Measurements from ENCODE around the gene KLHL18. TPM values are rescaled to one million over a fixed set of nuclear protein-coding genes. Genes with fewer than 3 reads are reported as not detected.
"Not testable (repeated sequence)": the region's sequence is repeated elsewhere in the genome, so short reads cannot be mapped to it uniquely, and the experiment has no call there.

Gene KLHL18
- total RNA-seq, 2 experiments from 2014 or later, result 21.2 to 23.7 TPM

- ChIA-PET CTCF (interaction anchor here (0.6 kb wide), 1 partner anchor 22 kb away, joined by 3 read pairs; no protein-coding TSS in a partner anchor), POLR2A (no interaction called here)
- H3K36me3 Mint-ChIP-seq, result peaks cover 12% of the 10 kb centered on the region
- no peaks in the 10 kb centered on the region for H3K9me3 Mint-ChIP-seq
- H3K27ac Mint-ChIP-seq, result no peak overlapping the region
- H3K4me1 Mint-ChIP-seq (ENCODE audit: low read depth), result peaks cover 24% of the 10 kb centered on the region
- no peaks in the 10 kb centered on the region for H3K27me3 Mint-ChIP-seq
- intact Hi-C loops (cut with micrococcal nuclease), result no loop called here
- no peak for DNase-seq
- H3K4me3 Mint-ChIP-seq, result no peak overlapping the region
Observed at GRCh38 chr3:47298439-47298838, 15.7 kb downstream of the KLHL18 start.

- peaks cover 14% of the 10 kb centered on the region for H3K36me3 Mint-ChIP-seq
- DNase-seq, result no peak
- peaks cover 19% of the 10 kb centered on the region for H3K4me1 Mint-ChIP-seq (ENCODE audit: low read depth)
- CTCF ChIA-PET, result no interaction called here
- POLR2A ChIA-PET, result no interaction called here
- no peaks in the 10 kb centered on the region for H3K27me3 Mint-ChIP-seq
- no peak overlapping the region for H3K4me3 Mint-ChIP-seq
- intact Hi-C loops (cut with micrococcal nuclease), result no loop called here
- H3K9me3 Mint-ChIP-seq, result no peaks in the 10 kb centered on the region
- no peak overlapping the region for H3K27ac Mint-ChIP-seq
Observed at GRCh38 chr3:47299381-47300318, 16.9 kb downstream of the KLHL18 start.

- no peak overlapping the region for H3K27ac Mint-ChIP-seq
- POLR2A ChIA-PET, result no interaction called here
- peaks cover 15% of the 10 kb centered on the region for H3K36me3 Mint-ChIP-seq
- H3K27me3 Mint-ChIP-seq, result no peaks in the 10 kb centered on the region
- CTCF ChIA-PET, result no interaction called here
- H3K4me1 Mint-ChIP-seq (ENCODE audit: low read depth), result peaks cover 18% of the 10 kb centered on the region
- intact Hi-C loops (cut with micrococcal nuclease), result no loop called here
- no peaks in the 10 kb centered on the region for H3K9me3 Mint-ChIP-seq
- no peak overlapping the region for H3K4me3 Mint-ChIP-seq
- no peak for DNase-seq
Observed at GRCh38 chr3:47301456-47301855, 18.7 kb downstream of the KLHL18 start.

- peaks cover 22% of the 10 kb centered on the region for H3K36me3 Mint-ChIP-seq
- no peaks in the 10 kb centered on the region for H3K9me3 Mint-ChIP-seq
- CTCF ChIA-PET, result no interaction called here
Observed at GRCh38 chr3:47306022-47306421, 23.3 kb downstream of the KLHL18 start.

DNA sequence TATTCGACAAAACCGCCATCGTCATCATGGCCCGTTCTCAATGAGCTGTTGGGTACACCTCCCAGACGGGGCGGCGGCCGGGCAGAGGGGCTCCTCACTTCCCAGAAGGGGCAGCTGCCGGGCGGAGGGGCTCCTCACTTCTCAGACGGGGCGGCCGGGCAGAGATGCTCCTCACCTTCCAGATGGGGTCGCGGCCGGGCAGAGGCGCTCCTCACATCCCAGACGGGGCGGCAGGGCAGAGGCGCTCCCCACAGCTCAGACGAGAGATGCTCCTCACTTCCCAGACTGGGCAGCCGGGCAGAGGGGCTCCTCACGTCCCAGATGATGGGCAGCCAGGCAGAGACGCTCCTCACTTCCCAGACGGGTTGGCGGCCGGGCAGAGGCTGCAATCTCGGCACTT lies 26.5 kb downstream of the KLHL18 start:
- H3K27ac Mint-ChIP-seq; H3K9me3 Mint-ChIP-seq; POLR2A ChIA-PET; intact Hi-C loops (cut with micrococcal nuclease); DNase-seq; CTCF ChIA-PET; H3K27me3 Mint-ChIP-seq; H3K4me3 Mint-ChIP-seq: not testable (repeated sequence)
- Mint-ChIP-seq H3K4me1 (ENCODE audit: low read depth) (peaks cover 18% of the 10 kb centered on the region), H3K36me3 (peaks cover 12% of the 10 kb centered on the region)

More at GRCh38 chr3:47306022-47306421, 23.3 kb downstream of the KLHL18 start:
- Mint-ChIP-seq H3K4me1 (ENCODE audit: low read depth) (peaks cover 8% of the 10 kb centered on the region), H3K4me3 (no peak overlapping the region), H3K27me3 (no peaks in the 10 kb centered on the region), H3K27ac (no peak overlapping the region)
- POLR2A ChIA-PET, result no interaction called here
- intact Hi-C loops (cut with micrococcal nuclease), result no loop called here
- no peak for DNase-seq

- no peak overlapping the region for H3K27ac Mint-ChIP-seq
- no peak overlapping the region for H3K4me3 Mint-ChIP-seq
- intact Hi-C loops (cut with micrococcal nuclease), result no loop called here
- H3K27me3 Mint-ChIP-seq, result no peaks in the 10 kb centered on the region
- ChIA-PET CTCF (interaction anchor here (1.3 kb wide), 1 partner anchor 14 kb away, joined by 5 read pairs; no protein-coding TSS in a partner anchor), POLR2A (interaction anchor here (0.7 kb wide), 1 partner anchor 276 kb away, joined by 5 read pairs; no protein-coding TSS in a partner anchor)
- no peaks in the 10 kb centered on the region for H3K9me3 Mint-ChIP-seq
- peaks cover 8% of the 10 kb centered on the region for H3K36me3 Mint-ChIP-seq
- no peak for DNase-seq
- peaks cover 25% of the 10 kb centered on the region for H3K4me1 Mint-ChIP-seq (ENCODE audit: low read depth)
Observed at GRCh38 chr3:47310391-47310790, 27.6 kb downstream of the KLHL18 start.

DNA sequence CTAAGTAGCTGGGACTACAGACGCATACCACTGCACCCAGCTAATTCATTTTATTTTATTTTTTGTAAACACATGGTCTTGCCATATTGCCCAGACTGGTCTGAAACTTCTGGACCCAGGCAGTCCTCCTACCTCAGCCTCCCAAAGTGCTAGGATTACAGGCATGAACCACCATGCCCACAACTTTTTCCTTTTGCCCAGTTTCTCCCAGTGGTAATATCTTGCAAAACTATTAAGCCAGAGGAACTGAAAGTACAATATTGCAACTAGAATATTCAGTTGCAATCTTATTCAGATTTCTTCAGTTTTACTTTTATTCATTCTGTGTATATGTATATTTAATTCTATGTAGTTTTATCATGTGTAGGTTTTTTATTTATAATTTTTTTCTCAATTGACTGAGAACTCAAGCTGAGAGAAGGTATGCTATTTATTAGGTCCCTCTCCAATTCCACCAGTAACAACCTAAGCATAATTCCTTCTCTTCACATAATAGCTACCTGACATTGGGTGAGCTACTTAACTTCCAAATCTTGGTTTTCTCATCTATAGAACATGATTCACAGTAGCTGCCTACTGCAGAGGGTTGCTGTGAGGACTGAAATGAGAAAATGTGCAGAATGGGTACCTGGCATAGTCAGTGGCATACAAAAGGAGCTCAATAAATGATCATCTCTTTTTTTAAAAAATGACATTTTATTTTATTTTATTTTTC lies 30.8 kb downstream of the KLHL18 start:
- intact Hi-C loops (cut with micrococcal nuclease), result no loop called here
- H3K27me3 Mint-ChIP-seq, result no peaks in the 10 kb centered on the region
- ChIA-PET POLR2A (interaction anchor here (1.5 kb wide), 2 partner anchors 67 to 354 kb away, joined by 3 read pairs; no protein-coding TSS in a partner anchor), CTCF (interaction anchor here (0.6 to 3.7 kb wide), 7 partner anchors 10 to 1456 kb away, joined by 3 to 19 read pairs (median 3); no protein-coding TSS in a partner anchor)
- H3K27ac Mint-ChIP-seq, result no peak overlapping the region
- peaks cover 19% of the 10 kb centered on the region for H3K4me1 Mint-ChIP-seq (ENCODE audit: low read depth)
- H3K4me3 Mint-ChIP-seq, result no peak overlapping the region
- H3K36me3 Mint-ChIP-seq, result peaks cover 8% of the 10 kb centered on the region
- DNase-seq, result no peak
- no peaks in the 10 kb centered on the region for H3K9me3 Mint-ChIP-seq

- Mint-ChIP-seq H3K4me1 (ENCODE audit: low read depth) (peaks cover 19% of the 10 kb centered on the region), H3K27ac (no peak overlapping the region), H3K4me3 (no peak overlapping the region), H3K9me3 (no peaks in the 10 kb centered on the region), H3K36me3 (peaks cover 5% of the 10 kb centered on the region), H3K27me3 (no peaks in the 10 kb centered on the region)
- intact Hi-C loops (cut with micrococcal nuclease), result no loop called here
- ChIA-PET CTCF (interaction anchor here (0.6 to 3.7 kb wide), 7 partner anchors 9 to 1456 kb away, joined by 3 to 19 read pairs (median 3); no protein-coding TSS in a partner anchor), POLR2A (interaction anchor here (1.5 kb wide), 2 partner anchors 66 to 355 kb away, joined by 3 read pairs; no protein-coding TSS in a partner anchor)
- DNase-seq, result no peak
Observed at GRCh38 chr3:47314056-47314764, 31.5 kb downstream of the KLHL18 start.

DNA sequence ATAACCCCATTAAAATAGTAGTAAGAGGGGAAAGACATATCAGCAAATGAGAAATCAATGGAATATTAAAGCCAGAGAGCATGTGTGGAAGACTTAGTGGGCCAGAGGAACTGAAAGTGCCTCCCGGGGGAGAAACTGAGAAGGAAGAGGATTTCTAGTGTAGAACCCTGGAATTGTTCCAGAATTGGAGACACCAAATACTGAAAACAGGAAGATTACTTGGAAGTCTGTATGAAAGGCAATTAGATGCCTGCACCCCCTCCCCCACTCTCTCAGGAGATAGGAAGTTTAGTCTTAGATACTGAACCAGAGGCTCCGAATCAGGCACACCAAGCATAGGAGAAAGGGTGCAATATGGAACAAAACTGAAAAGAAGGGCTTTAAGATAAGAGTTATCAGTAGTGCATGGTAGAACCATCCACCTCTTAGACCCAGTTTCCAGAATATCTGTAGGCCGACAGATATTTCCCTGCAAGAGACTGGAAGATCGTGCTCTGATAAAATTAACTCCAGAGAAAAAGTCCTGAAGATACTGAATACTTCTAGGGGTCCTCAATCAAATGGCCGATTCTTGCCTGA lies 32.4 kb downstream of the KLHL18 start:
- DNase-seq, result no peak
- Mint-ChIP-seq H3K36me3 (peaks cover 4% of the 10 kb centered on the region), H3K9me3 (no peaks in the 10 kb centered on the region), H3K27ac (no peak overlapping the region), H3K27me3 (no peaks in the 10 kb centered on the region), H3K4me1 (ENCODE audit: low read depth) (peaks cover 19% of the 10 kb centered on the region), H3K4me3 (no peak overlapping the region)
- POLR2A ChIA-PET, result interaction anchor here (1.5 kb wide), 1 partner anchor 65 kb away, joined by 3 read pairs; no protein-coding TSS in a partner anchor
- CTCF ChIA-PET, result interaction anchor here (2.1 to 3.7 kb wide), 2 partner anchors 8 to 150 kb away, joined by 9 to 19 read pairs; no protein-coding TSS in a partner anchor
- intact Hi-C loops (cut with micrococcal nuclease), result no loop called here

DNA sequence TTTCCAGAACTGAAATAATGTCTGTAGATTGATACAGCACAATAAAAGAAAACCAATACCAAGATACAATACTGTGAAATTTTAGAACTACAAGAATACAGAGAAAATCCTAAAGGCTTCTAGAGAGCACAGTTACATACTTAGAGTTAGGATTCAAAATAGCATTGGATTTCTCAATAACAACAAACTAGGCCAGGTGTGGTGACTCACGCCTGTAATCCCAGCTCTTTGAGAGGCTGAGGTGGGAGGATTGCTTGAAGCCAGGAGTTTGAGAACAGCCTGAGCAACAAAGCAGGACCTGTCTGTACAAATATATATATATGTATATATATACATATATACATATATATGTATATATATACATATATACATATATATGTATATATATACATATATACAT lies 33.4 kb downstream of the KLHL18 start:
- intact Hi-C loops (cut with micrococcal nuclease); H3K9me3 Mint-ChIP-seq; CTCF ChIA-PET; DNase-seq; H3K4me3 Mint-ChIP-seq; H3K36me3 Mint-ChIP-seq; H3K27me3 Mint-ChIP-seq; H3K27ac Mint-ChIP-seq; POLR2A ChIA-PET: not testable (repeated sequence)
- H3K4me1 Mint-ChIP-seq (ENCODE audit: low read depth), result peaks cover 17% of the 10 kb centered on the region

DNA sequence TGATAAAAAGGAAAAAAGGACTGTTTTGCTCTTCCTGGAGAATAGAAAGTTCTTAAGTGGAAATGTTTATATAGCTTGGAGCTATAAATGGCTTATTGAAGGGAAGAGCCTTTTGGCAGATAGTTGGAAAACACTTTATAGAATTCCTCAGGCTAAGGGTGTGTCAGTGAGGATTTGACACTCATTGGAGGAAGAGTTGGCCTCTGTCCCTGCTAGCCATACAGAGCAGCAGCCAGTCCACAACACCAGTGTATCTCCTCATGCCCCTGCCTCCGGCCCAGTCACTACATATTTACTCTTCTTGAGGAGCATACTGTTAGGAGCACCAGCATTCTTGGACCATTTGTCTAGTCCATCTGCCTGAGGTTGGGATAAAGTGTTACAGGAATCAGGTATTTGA lies 36.2 kb downstream of the KLHL18 start:
- H3K4me1 Mint-ChIP-seq (ENCODE audit: low read depth), result peaks cover 13% of the 10 kb centered on the region
- POLR2A ChIA-PET, result no interaction called here
- H3K27ac Mint-ChIP-seq, result no peak overlapping the region
- peaks cover 10% of the 10 kb centered on the region for H3K36me3 Mint-ChIP-seq
- H3K4me3 Mint-ChIP-seq, result no peak overlapping the region
- intact Hi-C loops (cut with micrococcal nuclease), result no loop called here
- no peak for DNase-seq
- H3K27me3 Mint-ChIP-seq, result no peaks in the 10 kb centered on the region
- CTCF ChIA-PET, result no interaction called here
- H3K9me3 Mint-ChIP-seq, result no peaks in the 10 kb centered on the region

Data from activated CD4-positive, alpha-beta memory T cell treated with anti-CD3 and anti-CD28 coated beads for 36 hours (primary cell).